Liver (tissue), 9 donors: ENCODE results near the gene ZNF70. TPM values are rescaled to one million over a fixed set of nuclear protein-coding genes. Genes with fewer than 3 reads are reported as not detected.

Experiments
- DNase-seq: peaks from one replicate; pipeline ENCODE4 v3.0.0-alpha.2; 2017; ENCODE audit warnings: low spot score
- H3K27ac ChIP-seq, 2 donors: one replicate each; pipeline ENCODE4 v1.7.0; 2013; ENCODE audit warnings: inconsistent platforms in 2 of 2, low read length in 2 of 2, control low read depth in 1 of 2, low read depth in 1 of 2, mild to moderate bottlenecking in 1 of 2
- H3K27me3 ChIP-seq, 4 donors: one replicate each; pipeline versions ENCODE4 v1.6.1 to v1.7.0; 2013; ENCODE audit warnings: low read length in 3 of 4, inconsistent platforms in 1 of 4, mild to moderate bottlenecking in 1 of 4, moderate library complexity in 1 of 4; ENCODE audit not compliant: control insufficient read depth in 4 of 4, insufficient read depth in 4 of 4
- H3K36me3 ChIP-seq, 4 donors: one replicate each; pipeline versions ENCODE4 v1.6.1 to v1.7.0; 2013; ENCODE audit warnings: low read length in 3 of 4, mild to moderate bottlenecking in 3 of 4, low read depth in 1 of 4, moderate library complexity in 1 of 4; ENCODE audit not compliant: control insufficient read depth in 4 of 4, insufficient read depth in 3 of 4
- H3K4me1 ChIP-seq, 4 donors: one replicate each; pipeline versions ENCODE4 v1.6.1 to v1.7.0; 2013; ENCODE audit warnings: low read length in 3 of 4, mild to moderate bottlenecking in 3 of 4, moderate library complexity in 1 of 4; ENCODE audit not compliant: control insufficient read depth in 4 of 4, insufficient read depth in 4 of 4
- H3K4me3 ChIP-seq, 3 donors: one replicate each; pipeline versions ENCODE4 v1.6.1 to v1.7.0; 2013; ENCODE audit warnings: low read length in 3 of 3, control low read depth in 1 of 3, low read depth in 1 of 3, mild to moderate bottlenecking in 1 of 3
- H3K9ac ChIP-seq, 2 donors: one replicate each; pipeline ENCODE4 v1.7.0; 2013; ENCODE audit warnings: low read length in 2 of 2, mild to moderate bottlenecking in 2 of 2, moderate library complexity in 2 of 2, control low read depth in 1 of 2, low read depth in 1 of 2
- H3K9me3 ChIP-seq, 4 donors: one replicate each; pipeline versions ENCODE4 v1.6.1 to v1.7.0; 2013; ENCODE audit warnings: low read length in 3 of 4; ENCODE audit not compliant: control insufficient read depth in 4 of 4
- EGR1 ChIP-seq, 2 donors: IDR thresholded peaks; 2 replicates each; pipeline ENCODE4 v1.6.1; 2016 to 2018; ENCODE audit warnings: antibody characterized with exemption in 2 of 2, low read depth in 2 of 2
- FOXA1 ChIP-seq: IDR thresholded peaks from 2 replicates; pipeline ENCODE4 v1.6.1; 2016; ENCODE audit warnings: antibody characterized with exemption
- FOXA2 ChIP-seq: IDR thresholded peaks from 2 replicates; pipeline ENCODE4 v1.6.1; 2016; ENCODE audit warnings: antibody characterized with exemption
- GABPA ChIP-seq, 2 donors: IDR thresholded peaks in 1 of 2; conservative IDR thresholded peaks in 1 of 2; 2 replicates each; pipeline ENCODE4 v1.6.1; 2016; ENCODE audit warnings: antibody characterized with exemption in 2 of 2, mild to moderate bottlenecking in 1 of 2, moderate library complexity in 1 of 2
- HNF4A ChIP-seq, 2 donors: conservative IDR thresholded peaks; 2 replicates each; pipeline ENCODE4 v1.6.1; 2016; ENCODE audit warnings: antibody characterized with exemption in 2 of 2, mild to moderate bottlenecking in 2 of 2
- HNF4G ChIP-seq: IDR thresholded peaks from 2 replicates; pipeline ENCODE4 v1.6.1; 2016; ENCODE audit warnings: antibody characterized with exemption
- JUND ChIP-seq, 2 donors: IDR thresholded peaks; 2 replicates each; pipeline ENCODE4 v1.6.1; 2016; ENCODE audit warnings: antibody characterized with exemption in 2 of 2
- MAX ChIP-seq: IDR thresholded peaks from 2 replicates; pipeline ENCODE4 v1.6.1; 2016; ENCODE audit warnings: antibody characterized with exemption
- NR2F2 ChIP-seq: IDR thresholded peaks from 2 replicates; pipeline ENCODE4 v1.6.1; 2016; ENCODE audit warnings: antibody characterized with exemption
- RAD21 ChIP-seq, 2 donors: IDR thresholded peaks; 2 replicates each; pipeline ENCODE4 v1.6.1; 2016; ENCODE audit warnings: antibody characterized with exemption in 2 of 2, mild to moderate bottlenecking in 2 of 2
- REST ChIP-seq: IDR thresholded peaks from 2 replicates; pipeline ENCODE4 v1.6.1; 2016; ENCODE audit warnings: antibody characterized with exemption, mild to moderate bottlenecking
- SP1 ChIP-seq: IDR thresholded peaks from 2 replicates; pipeline ENCODE4 v1.6.1; 2018; ENCODE audit warnings: antibody characterized with exemption, mild to moderate bottlenecking
- TAF1 ChIP-seq: conservative IDR thresholded peaks from 2 replicates; pipeline ENCODE4 v1.6.1; 2016; ENCODE audit warnings: antibody characterized with exemption, mild to moderate bottlenecking
- YY1 ChIP-seq: IDR thresholded peaks from 2 replicates; pipeline ENCODE4 v1.6.1; 2016; ENCODE audit warnings: antibody characterized with exemption, mild to moderate bottlenecking
- ZBTB33 ChIP-seq: IDR thresholded peaks from 2 replicates; pipeline ENCODE4 v1.6.1; 2016; ENCODE audit warnings: antibody characterized with exemption
- WGBS: extraction: QIAGEN DNeasy Blood & Tissue Kit; methylation state at CpG from one replicate; pipeline ENCODE4 v1.1.7; 2013; 5-methylcytosine and 5-hydroxymethylcytosine counted together
- polyA plus RNA-seq, 2 donors: library from polyadenylated mRNA; stranded (reverse) in 1 of 2; unstranded in 1 of 2; fragments of 200-250 nt in 1 of 2; fragments of >200 nt in 1 of 2; fragmentation: Nextera tagmentation in 1 of 2; extraction: Ambion mirVana in 1 of 2; gene quantifications; one replicate each; pipeline versions ENCODE4 v1.2.1 to v1.2.3, GENCODE V29; 2013 to 2015
- total RNA-seq, 2 donors: library from RNA; depleted of rRNA; stranded (reverse); fragments of >200 nt; gene quantifications; one replicate each; pipeline ENCODE4 v1.2.3, GENCODE V29; 2014
- TF ChIP-seq, protein P1 (sequence below): fragments of 150-350 bp; IDR thresholded peaks from 2 replicates; pipeline ENCODE4 v1.5.1; 2017; ENCODE audit warnings: improper control_type of control experiment, low read depth, low read length; ENCODE audit not compliant: missing input control
- TF ChIP-seq, protein P2 (sequence below): IDR thresholded peaks from 2 replicates; pipeline ENCODE4 v1.6.1; 2016; ENCODE audit warnings: antibody characterized with exemption
- donor health status: healthy.
- donor health status: healthy.
- donor health status: healthy.
- donor health status: healthy.
- donor health status: healthy.

The ZNF70 gene
- total and polyA plus RNA-seq, 4 donors = 0.14 to 1.9 (median 0.68) TPM

DNA sequence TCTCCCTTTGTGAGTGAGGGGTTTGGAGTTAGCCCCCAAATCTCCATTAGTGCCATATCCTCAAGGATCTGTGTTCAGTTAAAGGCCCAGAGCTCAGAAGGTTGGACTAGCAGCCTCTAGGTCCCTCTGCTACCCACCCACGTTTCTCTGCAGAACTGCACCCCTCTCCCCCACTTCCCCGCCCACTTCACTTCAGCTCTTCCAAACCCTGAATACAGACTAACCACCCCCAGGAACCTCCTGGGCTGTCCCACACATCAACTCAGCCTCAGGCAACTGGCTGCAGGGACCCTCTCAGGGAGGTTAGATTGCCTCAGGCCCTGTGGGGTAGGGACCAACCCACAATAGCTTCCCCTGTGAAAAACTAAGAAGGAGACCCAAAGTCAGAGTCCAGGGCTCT, 2.5 kb upstream of the ZNF70 start:
- 77% methylated on average over 2 of the region's 2 CpGs for WGBS
- no peak for DNase-seq
- Histone ChIP-seq H3K4me3 (no peak overlapping the region), H3K27me3 (no peaks in the 10 kb centered on the region), H3K9me3 (no peaks in the 10 kb centered on the region), H3K27ac (no peak overlapping the region), H3K4me1 (peaks cover 0 to 10% (median 2%) of the 10 kb centered on the region in 4 donors), H3K9ac (no peak overlapping the region), H3K36me3 (no peaks in the 10 kb centered on the region)
- TF ChIP-seq REST (no peak), NR2F2 (no peak), FOXA1 (no peak), ZBTB33 (no peak), HNF4G (no peak), YY1 (no peak), HNF4A (conservative IDR thresholded peaks at IDR 0.05) (no peak), SP1 (no peak), MAX (no peak), TAF1 (no peak), JUND (IDR thresholded peaks at IDR 0.05) (no peak), EGR1 (IDR thresholded peaks at IDR 0.05; ENCODE audit: low read depth in 2 of 2) (no peak), RAD21 (IDR thresholded peaks at IDR 0.05) (no peak), GABPA (IDR thresholded peaks at IDR 0.05 in 1 of 2, conservative IDR thresholded peaks at IDR 0.05 in 1 of 2) (no peak), FOXA2 (no peak)
- TF ChIP-seq, protein P1, sequence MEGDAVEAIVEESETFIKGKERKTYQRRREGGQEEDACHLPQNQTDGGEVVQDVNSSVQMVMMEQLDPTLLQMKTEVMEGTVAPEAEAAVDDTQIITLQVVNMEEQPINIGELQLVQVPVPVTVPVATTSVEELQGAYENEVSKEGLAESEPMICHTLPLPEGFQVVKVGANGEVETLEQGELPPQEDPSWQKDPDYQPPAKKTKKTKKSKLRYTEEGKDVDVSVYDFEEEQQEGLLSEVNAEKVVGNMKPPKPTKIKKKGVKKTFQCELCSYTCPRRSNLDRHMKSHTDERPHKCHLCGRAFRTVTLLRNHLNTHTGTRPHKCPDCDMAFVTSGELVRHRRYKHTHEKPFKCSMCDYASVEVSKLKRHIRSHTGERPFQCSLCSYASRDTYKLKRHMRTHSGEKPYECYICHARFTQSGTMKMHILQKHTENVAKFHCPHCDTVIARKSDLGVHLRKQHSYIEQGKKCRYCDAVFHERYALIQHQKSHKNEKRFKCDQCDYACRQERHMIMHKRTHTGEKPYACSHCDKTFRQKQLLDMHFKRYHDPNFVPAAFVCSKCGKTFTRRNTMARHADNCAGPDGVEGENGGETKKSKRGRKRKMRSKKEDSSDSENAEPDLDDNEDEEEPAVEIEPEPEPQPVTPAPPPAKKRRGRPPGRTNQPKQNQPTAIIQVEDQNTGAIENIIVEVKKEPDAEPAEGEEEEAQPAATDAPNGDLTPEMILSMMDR = no peak
- TF ChIP-seq, protein P2, sequence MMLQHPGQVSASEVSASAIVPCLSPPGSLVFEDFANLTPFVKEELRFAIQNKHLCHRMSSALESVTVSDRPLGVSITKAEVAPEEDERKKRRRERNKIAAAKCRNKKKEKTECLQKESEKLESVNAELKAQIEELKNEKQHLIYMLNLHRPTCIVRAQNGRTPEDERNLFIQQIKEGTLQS = no peak

- no peaks in the 10 kb centered on the region for H3K36me3 ChIP-seq
- no peaks in the 10 kb centered on the region for H3K9me3 ChIP-seq
- DNase-seq = no peak
- H3K27me3 ChIP-seq = no peaks in the 10 kb centered on the region
- no peak overlapping the region for H3K9ac ChIP-seq
- no peak overlapping the region for H3K27ac ChIP-seq
- H3K4me1 ChIP-seq = peaks cover 0 to 10% (median 2%) of the 10 kb centered on the region in 4 donors
- H3K4me3 ChIP-seq = no peak overlapping the region
- 97% methylated on average over 16 of the region's 16 CpGs for WGBS
- TF ChIP-seq EGR1 (IDR thresholded peaks at IDR 0.05; ENCODE audit: low read depth in 2 of 2) = no peak
- TF ChIP-seq, protein P2 = no peak
- no peak for TF ChIP-seq FOXA2
- no peak for TF ChIP-seq REST
- TF ChIP-seq, protein P1 = no peak
- TF ChIP-seq SP1 = no peak
Measured at GRCh38 chr22:23752750-23753149, 1.8 kb upstream of the ZNF70 start.
